HG03565 (cell line): ENCODE measurements around the gene FIGNL1.

Experiments
- ATAC-seq: cut with Tn5 transposase; IDR thresholded peaks from one replicate; pipeline ENCODE4 v1.9.1; 2021; ENCODE audit warnings: mild to moderate bottlenecking, moderate library complexity; ENCODE audit not compliant: unreplicated experiment

FIGNL1 gene

DNA sequence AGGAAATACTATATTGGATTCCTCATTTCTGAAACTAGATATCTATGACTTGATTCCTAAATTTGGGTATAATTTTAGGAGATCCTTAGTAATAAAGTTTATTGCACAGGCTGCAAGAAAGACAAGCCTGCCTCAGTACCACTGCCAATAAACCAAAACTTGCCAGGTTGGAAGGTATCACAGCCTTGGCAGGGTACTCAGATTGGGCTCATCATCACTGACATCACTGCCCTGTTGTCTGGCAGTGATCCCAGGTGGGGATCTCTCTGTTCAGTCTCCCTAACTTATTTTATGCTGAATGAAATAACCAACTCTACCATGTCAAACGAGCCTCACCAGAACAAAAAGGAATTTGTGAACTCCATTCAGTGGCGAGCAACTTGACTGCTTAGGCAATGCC lies 18.8 kb downstream of the FIGNL1 start:
- ATAC-seq: no peak

DNA sequence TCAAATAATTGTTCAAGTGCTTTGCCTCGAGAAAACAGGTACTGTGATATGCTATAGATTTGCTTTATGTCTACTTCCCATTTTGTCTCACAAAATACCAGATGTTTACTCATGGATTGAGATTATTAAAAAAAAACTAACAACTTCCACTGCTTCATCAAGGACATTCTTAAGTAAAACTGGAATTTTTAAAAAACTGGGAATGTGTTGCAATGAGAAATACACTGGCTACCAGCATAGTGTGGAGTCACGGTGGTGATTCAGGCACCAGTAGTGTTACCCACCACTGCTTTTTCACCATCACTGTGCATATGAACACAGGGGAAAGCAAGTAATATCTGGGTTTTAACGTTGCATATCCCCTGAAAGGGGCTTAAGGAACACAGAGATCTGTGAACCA lies 21.2 kb downstream of the FIGNL1 start:
- ATAC-seq: no peak

DNA sequence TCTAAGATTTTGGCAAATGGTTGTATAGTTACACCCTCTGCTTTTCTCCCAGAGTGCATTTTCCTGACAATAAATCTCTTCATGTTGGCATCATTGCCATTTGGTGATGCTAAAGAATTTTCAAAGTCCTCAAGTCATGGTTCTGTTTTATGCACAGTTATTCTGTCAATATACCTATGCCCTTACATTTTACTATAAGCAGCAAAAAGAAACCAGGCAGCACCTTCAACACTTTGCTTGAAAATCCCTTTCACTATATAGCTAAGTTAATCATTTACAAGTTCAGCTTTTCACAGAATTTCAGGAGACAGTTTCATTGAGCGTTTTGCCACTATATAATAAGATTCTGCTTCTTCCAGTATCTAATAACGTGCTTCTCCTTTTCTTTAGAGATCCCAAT lies 22.6 kb downstream of the FIGNL1 start:
- no peak for ATAC-seq

DNA sequence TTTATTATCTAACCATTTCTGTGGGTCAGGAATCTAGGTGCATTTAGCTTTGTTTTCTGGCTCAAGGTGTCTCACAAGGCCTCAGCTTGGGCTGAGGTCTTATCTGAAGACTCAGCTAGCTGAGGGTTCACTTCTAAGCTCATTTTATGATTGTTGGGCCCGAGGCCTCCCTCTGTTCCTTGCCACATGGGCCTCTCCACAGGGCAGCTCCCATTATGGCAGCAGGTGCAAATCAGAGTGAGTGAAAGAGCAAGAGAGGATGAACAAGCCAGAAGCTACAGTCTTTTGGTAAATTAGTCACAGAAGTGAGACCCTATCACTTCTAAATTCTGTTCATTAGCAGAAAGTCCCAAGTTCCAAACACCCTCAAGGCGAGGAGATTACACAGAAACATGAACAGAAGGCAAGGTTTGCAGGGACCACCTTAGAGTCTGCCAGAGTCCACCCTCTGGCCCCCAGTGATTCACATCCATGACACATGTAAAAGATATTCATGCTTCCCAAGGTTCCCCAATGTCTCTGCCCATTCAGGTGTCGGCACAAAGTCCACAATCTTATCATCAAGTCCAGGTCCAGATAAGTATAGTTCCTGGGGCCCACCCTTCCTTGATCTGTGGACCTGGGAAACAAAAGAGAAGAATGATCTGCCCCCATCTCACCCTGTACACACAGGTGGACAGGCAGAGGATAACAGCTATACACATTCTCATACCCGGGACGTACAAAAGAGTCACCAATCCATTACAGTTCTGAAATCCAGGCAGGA lies 23.7 kb downstream of the FIGNL1 start:
- ATAC-seq: no peak

DNA sequence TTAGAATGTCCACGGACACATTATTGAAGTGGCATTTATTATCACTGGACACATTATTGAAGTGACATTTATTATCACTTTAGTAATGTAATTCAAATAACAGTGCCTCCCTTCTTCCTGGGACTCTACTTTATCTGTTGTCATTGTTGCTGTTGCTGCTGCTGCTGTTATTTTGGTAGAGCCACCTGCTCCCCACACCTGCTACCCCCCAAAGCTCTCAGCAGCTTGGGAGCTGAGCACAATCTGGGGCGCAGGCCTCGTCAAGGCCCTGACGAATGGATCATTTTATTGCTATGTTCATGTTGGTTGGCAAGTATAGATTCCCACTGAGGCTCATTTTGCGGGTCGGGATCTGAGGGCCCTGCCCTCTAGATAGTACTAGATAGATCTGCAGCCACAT lies 24.8 kb downstream of the FIGNL1 start:
- ATAC-seq: no peak

- ATAC-seq: no peak
Measured at GRCh38 chr7:50423860-50424259, 26.3 kb downstream of the FIGNL1 start.

GRCh38 chr7:50422858-50423257 lies 27.3 kb downstream of the FIGNL1 start:
- ATAC-seq: no peak

DNA sequence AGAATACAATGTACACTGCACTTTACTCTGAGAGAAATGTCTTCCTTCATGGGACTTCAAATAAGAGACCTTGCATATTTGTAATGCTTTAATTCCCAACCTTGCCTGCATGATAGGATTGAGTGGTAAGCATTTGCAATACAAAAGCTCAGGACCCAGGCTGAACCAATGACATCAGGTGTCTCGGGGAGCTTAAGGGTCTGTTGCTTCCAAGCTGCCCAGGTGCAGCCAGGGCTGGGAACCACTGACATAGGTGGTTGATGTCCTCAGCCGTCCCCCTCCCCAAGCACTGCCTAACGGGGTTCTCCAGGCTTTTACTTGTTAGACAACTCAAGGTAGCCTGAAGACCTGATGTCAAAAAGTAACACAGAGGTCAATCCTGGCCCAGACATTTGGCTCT lies 29.1 kb downstream of the FIGNL1 start:
- no peak for ATAC-seq

- no peak for ATAC-seq
Measured at GRCh38 chr7:50418526-50419290, 31.4 kb downstream of the FIGNL1 start.

DNA sequence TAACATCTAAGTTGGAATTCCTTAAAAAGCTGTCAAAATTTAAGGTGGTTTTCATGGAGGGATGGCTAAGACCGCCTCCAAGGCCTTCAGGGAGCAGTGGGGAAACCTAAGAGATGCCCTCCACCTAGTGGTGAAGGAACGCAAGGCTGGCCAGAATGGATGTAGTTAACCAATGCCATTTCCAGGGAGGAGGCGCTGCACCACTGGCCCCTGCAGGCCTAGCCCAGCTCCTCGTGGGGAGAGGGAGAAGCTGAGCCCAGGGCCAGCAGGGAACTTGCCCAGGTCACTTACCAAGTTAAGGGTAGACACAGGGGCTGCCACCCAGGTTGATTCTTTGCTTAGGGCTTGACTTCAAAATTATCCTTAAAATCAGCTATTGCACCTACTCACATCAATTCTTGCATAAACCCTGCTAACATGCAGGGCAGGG lies 32.0 kb downstream of the FIGNL1 start:
- ATAC-seq: peak; percentile 83

DNA sequence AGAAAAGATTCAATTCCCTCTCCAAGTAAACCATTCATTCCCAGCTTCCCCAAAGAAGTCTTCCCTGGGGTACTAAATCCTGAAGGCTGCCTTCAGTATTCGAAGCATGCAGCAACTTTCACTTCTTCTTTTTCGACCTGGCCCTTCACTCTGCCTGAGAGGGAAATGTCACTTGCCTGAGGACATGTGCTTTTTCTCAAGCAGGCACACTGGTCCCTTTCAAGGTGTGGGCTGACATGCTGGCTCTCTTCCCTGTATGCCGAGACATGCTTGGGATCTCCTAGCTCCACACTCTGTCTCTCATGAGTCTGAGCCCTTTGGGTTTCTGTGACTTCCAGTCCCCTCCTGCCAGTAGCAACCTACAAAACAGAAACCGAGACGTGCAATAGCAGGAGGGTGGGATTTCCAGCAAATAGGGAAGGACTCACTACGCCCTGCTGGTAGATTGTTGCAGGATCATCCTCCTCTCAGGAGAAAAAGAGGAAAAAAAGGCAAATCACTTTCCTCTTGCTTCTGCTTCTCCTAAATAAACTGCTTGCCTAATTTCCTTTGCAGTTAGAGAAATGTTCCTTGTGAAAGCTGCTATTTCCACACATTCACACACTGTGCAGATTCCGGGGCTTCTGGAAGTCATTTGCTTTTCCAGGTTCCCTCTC lies 33.5 kb downstream of the FIGNL1 start:
- ATAC-seq: peak; percentile 80

DNA sequence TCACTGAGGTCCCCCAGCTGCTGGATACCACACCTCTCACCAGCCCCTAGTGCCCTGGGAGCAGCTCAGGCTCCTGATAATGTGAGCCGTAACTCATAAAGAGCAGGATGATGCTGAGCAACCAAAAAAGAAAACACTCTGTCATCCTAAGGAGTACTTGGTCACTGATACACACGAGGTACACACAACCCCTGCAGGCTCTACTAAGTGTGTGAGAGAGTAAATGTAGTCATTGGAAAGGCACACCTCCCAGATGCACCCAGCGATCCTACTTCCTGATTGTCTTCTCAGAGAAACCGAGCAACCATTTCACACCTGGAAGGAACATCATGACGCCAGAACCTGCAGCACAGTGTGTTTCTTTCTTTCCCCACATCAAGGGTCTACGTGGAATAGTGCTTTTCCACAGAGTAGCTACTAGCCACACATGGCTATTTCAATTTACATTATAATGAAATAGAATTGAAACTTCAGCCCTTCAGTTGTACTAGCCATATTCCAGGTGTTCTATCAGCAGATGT lies 34.2 kb downstream of the FIGNL1 start:
- no peak for ATAC-seq

GRCh38 chr7:50413561-50413960 lies 36.6 kb downstream of the FIGNL1 start:
- ATAC-seq: no peak

- no peak for ATAC-seq
Measured at GRCh38 chr7:50412973-50413372, 37.2 kb downstream of the FIGNL1 start.

DNA sequence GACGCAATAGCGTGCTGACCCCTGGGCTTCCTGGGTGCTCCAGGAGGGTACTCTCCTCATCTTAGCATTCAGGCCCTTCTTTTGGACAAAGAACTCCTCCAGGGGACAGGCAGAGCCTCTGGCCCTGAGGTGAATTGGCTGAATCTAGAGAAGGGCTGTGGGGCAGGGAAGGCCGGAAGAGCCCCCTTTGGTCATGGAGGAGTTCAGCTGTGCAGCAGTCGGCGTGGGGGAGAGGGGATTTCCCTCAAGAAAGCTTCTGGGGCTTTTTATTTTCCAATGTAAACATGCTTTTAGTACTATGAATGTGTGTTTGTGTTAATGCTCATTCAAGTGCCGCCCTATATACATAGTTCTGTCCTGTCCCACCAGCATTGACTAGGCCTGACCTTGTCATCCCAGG lies 38.8 kb downstream of the FIGNL1 start:
- ATAC-seq: no peak

- ATAC-seq: peak; percentile 48
Measured at GRCh38 chr7:50409856-50410745, 40.0 kb downstream of the FIGNL1 start.

DNA sequence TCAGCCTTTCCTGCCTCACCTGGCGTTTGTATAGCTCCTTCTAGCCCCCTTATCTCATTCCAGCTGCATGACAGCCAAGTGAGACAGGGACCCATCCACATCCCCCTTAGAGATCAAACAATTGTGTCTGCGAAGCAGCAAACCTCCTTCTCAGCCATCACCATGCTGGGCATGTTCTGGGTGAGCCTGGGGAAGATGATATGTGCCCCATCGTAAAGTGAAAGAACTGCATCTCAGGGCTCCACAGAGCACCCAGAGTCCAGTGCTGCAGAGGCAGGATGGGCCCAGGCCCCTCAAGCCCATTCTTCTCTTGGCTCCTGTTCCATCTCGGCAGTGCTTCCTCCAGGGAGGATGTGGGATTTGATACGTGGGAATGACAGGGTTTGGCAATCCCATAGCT lies 43.2 kb downstream of the FIGNL1 start:
- no peak for ATAC-seq

- no peak for ATAC-seq
Measured at GRCh38 chr7:50405221-50405620, 44.9 kb downstream of the FIGNL1 start.

- no peak for ATAC-seq
Measured at GRCh38 chr7:50404392-50404791, 45.8 kb downstream of the FIGNL1 start.

DNA sequence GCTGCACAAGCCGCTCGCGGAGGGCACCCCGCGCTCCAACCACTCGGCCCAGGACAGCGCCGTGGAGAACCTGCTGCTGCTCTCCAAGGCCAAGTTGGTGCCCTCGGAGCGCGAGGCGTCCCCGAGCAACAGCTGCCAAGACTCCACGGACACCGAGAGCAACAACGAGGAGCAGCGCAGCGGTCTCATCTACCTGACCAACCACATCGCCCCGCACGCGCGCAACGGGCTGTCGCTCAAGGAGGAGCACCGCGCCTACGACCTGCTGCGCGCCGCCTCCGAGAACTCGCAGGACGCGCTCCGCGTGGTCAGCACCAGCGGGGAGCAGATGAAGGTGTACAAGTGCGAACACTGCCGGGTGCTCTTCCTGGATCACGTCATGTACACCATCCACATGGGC lies 50.0 kb downstream of the FIGNL1 start:
- no peak for ATAC-seq

DNA sequence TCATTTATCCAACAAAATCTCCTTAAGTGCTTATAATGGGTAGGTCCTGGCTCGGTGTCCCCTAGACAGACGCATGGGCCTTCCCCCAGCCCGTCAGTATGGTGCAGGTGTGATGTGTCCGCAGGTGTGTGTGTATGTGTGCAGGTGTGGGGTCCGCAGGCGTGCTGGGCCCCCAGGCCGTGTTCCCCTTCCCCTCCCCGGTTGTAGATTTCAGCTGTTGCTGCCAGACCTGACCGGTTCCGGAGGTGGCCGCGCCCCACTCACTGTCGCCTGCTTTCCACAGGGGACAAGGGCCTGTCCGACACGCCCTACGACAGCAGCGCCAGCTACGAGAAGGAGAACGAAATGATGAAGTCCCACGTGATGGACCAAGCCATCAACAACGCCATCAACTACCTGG lies 50.5 kb downstream of the FIGNL1 start:
- ATAC-seq: no peak
